ENCODE results near the gene AMBP. TPM values are rescaled to one million over a fixed set of nuclear protein-coding genes. Genes with fewer than 3 reads are reported as not detected.

The AMBP gene
- total RNA-seq, 1 donor from 2014 or later: not detected

DNA sequence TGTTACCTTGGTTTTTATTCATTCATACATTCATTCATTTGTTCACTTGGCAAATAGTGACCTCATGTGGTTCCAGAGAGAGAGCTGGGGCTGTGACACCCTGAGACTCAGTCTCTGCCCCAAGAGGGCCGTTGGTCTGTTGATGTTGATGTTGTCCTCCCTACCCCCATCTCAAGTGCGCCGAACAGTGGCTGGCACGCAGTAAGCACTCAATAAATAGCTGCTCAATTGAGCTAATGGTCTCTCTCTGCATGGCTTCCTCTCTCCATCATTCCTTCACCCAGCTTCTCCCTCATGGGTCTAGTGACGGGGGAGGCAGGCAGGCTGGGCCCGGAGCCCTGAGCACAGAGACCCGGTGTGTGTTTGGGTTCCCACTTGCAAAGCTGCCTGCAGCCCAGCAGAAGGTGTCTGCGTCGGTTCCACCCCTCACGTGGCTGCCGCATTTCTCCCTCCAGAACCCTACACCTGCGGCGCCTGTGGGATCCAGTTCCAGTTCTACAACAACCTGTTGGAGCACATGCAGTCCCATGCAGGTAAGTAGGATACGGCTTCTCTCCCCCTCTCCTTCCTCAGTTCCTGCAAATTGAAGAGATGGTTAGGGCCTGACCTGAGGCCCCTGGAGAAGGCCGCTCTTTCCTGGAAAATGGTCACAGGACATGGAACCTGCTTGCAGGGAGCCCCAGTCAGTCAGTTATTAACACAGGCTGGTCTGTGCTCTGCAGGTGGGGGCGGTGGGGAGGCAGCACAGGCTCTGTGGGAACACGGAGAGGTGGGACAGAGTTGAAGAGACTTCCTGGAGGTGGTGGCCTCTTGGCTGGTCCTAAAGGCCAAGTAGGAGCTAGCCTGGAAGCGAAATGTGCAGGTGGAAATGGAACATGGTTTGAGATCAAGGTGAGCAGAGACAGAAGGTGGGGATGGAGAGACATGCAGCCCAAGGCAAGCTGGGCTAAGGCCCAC is 42.0 kb downstream of the AMBP start:
- Histone ChIP-seq H3K27me3 (ENCODE audit: control insufficient read depth, insufficient read depth, low read length) (no peaks in the 10 kb centered on the region), H3K36me3 (ENCODE audit: control insufficient read depth, insufficient read depth, low read length) (peaks cover 8% of the 10 kb centered on the region), H3K4me3 (ENCODE audit: low read depth, low read length) (no peak overlapping the region)
- no peak for DNase-seq (ENCODE audit: low read depth)
- no peak for TF ChIP-seq CTCF (IDR thresholded peaks at IDR 0.05; ENCODE audit: insufficient read depth, low read length, poor library complexity, severe bottlenecking)

GRCh38 chr9:114035221-114035844 is 42.8 kb downstream of the AMBP start:
- no peak for TF ChIP-seq CTCF (IDR thresholded peaks at IDR 0.05; ENCODE audit: insufficient read depth, low read length, poor library complexity, severe bottlenecking)
- DNase-seq (ENCODE audit: low read depth): no peak
- no peaks in the 10 kb centered on the region for H3K27me3 ChIP-seq (ENCODE audit: control insufficient read depth, insufficient read depth, low read length)
- peaks cover 8% of the 10 kb centered on the region for H3K36me3 ChIP-seq (ENCODE audit: control insufficient read depth, insufficient read depth, low read length)
- H3K4me3 ChIP-seq (ENCODE audit: low read depth, low read length): no peak overlapping the region

DNA sequence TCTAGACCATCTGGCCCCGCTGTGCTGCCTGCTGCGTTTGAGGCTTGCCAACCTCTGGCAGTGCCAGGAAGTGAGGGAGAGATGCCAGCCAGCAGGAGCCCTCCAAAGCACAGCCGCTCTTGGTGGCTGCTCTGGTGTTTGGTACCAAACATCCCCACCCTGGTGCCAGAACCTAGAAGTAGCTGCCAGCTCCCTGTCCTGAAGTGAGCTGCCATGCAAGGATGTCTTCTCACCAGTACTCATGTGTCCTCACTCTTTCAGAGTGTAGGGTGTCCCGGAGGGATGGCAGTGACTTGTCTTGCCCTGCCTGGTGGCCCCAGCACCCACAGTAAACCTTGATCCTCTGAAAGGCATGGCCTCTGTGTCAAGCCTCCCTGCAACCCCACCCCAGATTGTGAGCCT is 43.4 kb downstream of the AMBP start:
- peaks cover 8% of the 10 kb centered on the region for H3K36me3 ChIP-seq (ENCODE audit: control insufficient read depth, insufficient read depth, low read length)
- DNase-seq (ENCODE audit: low read depth): no peak

DNA sequence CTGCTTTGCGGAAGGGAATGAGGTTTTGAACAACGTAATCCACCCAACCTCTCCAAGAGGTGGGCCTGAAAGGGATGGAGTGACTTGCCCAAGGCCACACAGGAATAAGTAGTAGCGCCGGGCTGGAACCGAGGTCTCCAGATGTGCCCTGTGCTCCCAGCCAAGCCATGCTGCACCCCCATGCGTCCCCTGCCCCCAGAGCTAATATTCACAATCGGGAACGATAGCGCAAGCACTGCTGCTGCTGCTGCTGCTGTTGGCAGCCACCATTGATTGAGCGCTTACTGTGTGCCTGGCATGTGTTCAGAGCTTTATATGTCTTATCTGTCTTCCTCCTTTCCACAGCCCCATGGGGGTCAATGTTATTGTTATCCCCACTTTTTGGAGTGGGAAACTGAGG is 43.9 kb downstream of the AMBP start:
- Histone ChIP-seq H3K4me3 (ENCODE audit: low read depth, low read length) (no peak overlapping the region), H3K36me3 (ENCODE audit: control insufficient read depth, insufficient read depth, low read length) (peaks cover 8% of the 10 kb centered on the region), H3K27me3 (ENCODE audit: control insufficient read depth, insufficient read depth, low read length) (no peaks in the 10 kb centered on the region)
- no peak for DNase-seq (ENCODE audit: low read depth)
- TF ChIP-seq CTCF (IDR thresholded peaks at IDR 0.05; ENCODE audit: insufficient read depth, low read length, poor library complexity, severe bottlenecking): no peak

More for the DNA sequence above, 43.4 kb downstream of the AMBP start:
- H3K27me3 ChIP-seq (ENCODE audit: control insufficient read depth, insufficient read depth, low read length): no peaks in the 10 kb centered on the region
- no peak overlapping the region for H3K4me3 ChIP-seq (ENCODE audit: low read depth, low read length)
- TF ChIP-seq CTCF (IDR thresholded peaks at IDR 0.05; ENCODE audit: insufficient read depth, low read length, poor library complexity, severe bottlenecking): no peak

GRCh38 chr9:114033397-114034103 is 44.5 kb downstream of the AMBP start:
- peak; percentile 55 for TF ChIP-seq CTCF (IDR thresholded peaks at IDR 0.05; ENCODE audit: insufficient read depth, low read length, poor library complexity, severe bottlenecking)
- no peak for DNase-seq (ENCODE audit: low read depth)

More at GRCh38 chr9:114033397-114034103, 44.5 kb downstream of the AMBP start:
- peaks cover 7% of the 10 kb centered on the region for H3K36me3 ChIP-seq (ENCODE audit: control insufficient read depth, insufficient read depth, low read length)
- no peaks in the 10 kb centered on the region for H3K27me3 ChIP-seq (ENCODE audit: control insufficient read depth, insufficient read depth, low read length)
- no peak overlapping the region for H3K4me3 ChIP-seq (ENCODE audit: low read depth, low read length)
